Measurements from ENCODE around the gene SCAMP4. TPM values are rescaled to one million over a fixed set of nuclear protein-coding genes. Genes with fewer than 3 reads are reported as not detected.

Gene SCAMP4
- total RNA-seq, 4 donors from 2014 or later = 26.6 to 76.5 (median 59.3) TPM

GRCh38 chr19:1953441-1954094 is 48.4 kb downstream of the SCAMP4 start:
- H3K9me3 ChIP-seq = no peaks in the 10 kb centered on the region
- peaks cover 7 to 38% (median 26%) of the 10 kb centered on the region in 4 donors for H3K36me3 ChIP-seq
- peaks cover 0 to 36% (median 20%) of the 10 kb centered on the region in 4 donors for H3K4me1 ChIP-seq
- intact Hi-C loops (cut with DNase I) = no loop called here
- no peak for TF ChIP-seq POLR2A (IDR thresholded peaks at IDR 0.05; ENCODE audit: low read depth)
- TF ChIP-seq POLR2AphosphoS5 (IDR thresholded peaks at IDR 0.05) = no peak
- TF ChIP-seq EP300 (IDR thresholded peaks at IDR 0.05) = no peak
- TF ChIP-seq CTCF (IDR thresholded peaks at IDR 0.05) = no peak
- no peak overlapping the region for H3K4me3 ChIP-seq
- no peak overlapping the region for H3K27ac ChIP-seq (replicated peaks in 1 of 4)
- 90% methylated on average over 29 of the region's 32 CpGs for WGBS
- no peak for DNase-seq (ENCODE audit: extremely low spot score)
- no peaks in the 10 kb centered on the region for H3K27me3 ChIP-seq

- H3K27ac ChIP-seq (replicated peaks in 1 of 4) = no peak overlapping the region
- TF ChIP-seq POLR2A (IDR thresholded peaks at IDR 0.05; ENCODE audit: low read depth) (no peak), POLR2AphosphoS5 (IDR thresholded peaks at IDR 0.05) (no peak), CTCF (IDR thresholded peaks at IDR 0.05) (no peak), EP300 (IDR thresholded peaks at IDR 0.05) (no peak)
- peaks cover 0 to 36% (median 20%) of the 10 kb centered on the region in 4 donors for H3K4me1 ChIP-seq
- peaks cover 7 to 38% (median 25%) of the 10 kb centered on the region in 4 donors for H3K36me3 ChIP-seq
- no peak overlapping the region for H3K4me3 ChIP-seq
- WGBS = 95% methylated on average over 14 of the region's 15 CpGs
- DNase-seq (ENCODE audit: extremely low spot score) = no peak
- intact Hi-C loops (cut with DNase I) = no loop called here
- no peaks in the 10 kb centered on the region for H3K9me3 ChIP-seq
- no peaks in the 10 kb centered on the region for H3K27me3 ChIP-seq
Measured at GRCh38 chr19:1954532-1954933, 49.3 kb downstream of the SCAMP4 start.

GRCh38 chr19:1955171-1956121 is 50.2 kb downstream of the SCAMP4 start:
- H3K4me1 ChIP-seq = peaks cover 0 to 36% (median 20%) of the 10 kb centered on the region in 4 donors
- H3K36me3 ChIP-seq = peaks cover 7 to 30% (median 22%) of the 10 kb centered on the region in 4 donors
- no peak overlapping the region for H3K27ac ChIP-seq (replicated peaks in 1 of 4)
- no peaks in the 10 kb centered on the region for H3K27me3 ChIP-seq
- TF ChIP-seq POLR2AphosphoS5 (IDR thresholded peaks at IDR 0.05) = no peak
- no peak for TF ChIP-seq POLR2A (IDR thresholded peaks at IDR 0.05; ENCODE audit: low read depth)
- no peak for TF ChIP-seq CTCF (IDR thresholded peaks at IDR 0.05)
- TF ChIP-seq EP300 (IDR thresholded peaks at IDR 0.05) = no peak
- no peaks in the 10 kb centered on the region for H3K9me3 ChIP-seq
- intact Hi-C loops (cut with DNase I) = no loop called here
- no peak for DNase-seq (ENCODE audit: extremely low spot score)
- no peak overlapping the region for H3K4me3 ChIP-seq
- WGBS = 82% methylated on average over 18 of the region's 51 CpGs

- DNase-seq (ENCODE audit: extremely low spot score) = no peak
- Histone ChIP-seq H3K27me3 (no peaks in the 10 kb centered on the region), H3K27ac (replicated peaks in 1 of 4) (no peak overlapping the region), H3K4me1 (peaks cover 0 to 36% (median 20%) of the 10 kb centered on the region in 4 donors), H3K4me3 (no peak overlapping the region), H3K36me3 (peaks cover 7 to 33% (median 24%) of the 10 kb centered on the region in 4 donors), H3K9me3 (no peaks in the 10 kb centered on the region)
- intact Hi-C loops (cut with DNase I) = no loop called here
- no peak for TF ChIP-seq POLR2AphosphoS5 (IDR thresholded peaks at IDR 0.05)
- no peak for TF ChIP-seq CTCF (IDR thresholded peaks at IDR 0.05)
- no peak for TF ChIP-seq POLR2A (IDR thresholded peaks at IDR 0.05; ENCODE audit: low read depth)
- no peak for TF ChIP-seq EP300 (IDR thresholded peaks at IDR 0.05)
- WGBS = 89% methylated on average over 12 of the region's 12 CpGs
Measured at GRCh38 chr19:1956122-1956494, 50.9 kb downstream of the SCAMP4 start.

Measured in esophagus muscularis mucosa (tissue), 4 donors.